Measurements from ENCODE around the gene SOHLH1. TPM values are rescaled to one million over a fixed set of nuclear protein-coding genes. Genes with fewer than 3 reads are reported as not detected.

SOHLH1 gene
- total and polyA plus RNA-seq, 2 of the 4 experiments (the other 2 are of a cell fraction): not detected

GRCh38 chr9:135648494-135649410 lies 50.5 kb downstream of the SOHLH1 start:
- TF ChIP-seq CHD1 (IDR thresholded peaks at IDR 0.05; ENCODE audit: low read depth, low read length) (no peak), RAD21 (IDR thresholded peaks at IDR 0.05; ENCODE audit: low read length) (no peak), MXI1 (IDR thresholded peaks at IDR 0.05; ENCODE audit: borderline replicate concordance, low read depth, low read length) (no peak), USF2 (IDR thresholded peaks at IDR 0.05; ENCODE audit: low read depth, low read length) (no peak), CEBPB (IDR thresholded peaks at IDR 0.05; ENCODE audit: low read depth, low read length) (no peak), FOS (IDR thresholded peaks at IDR 0.05; ENCODE audit: low read depth, low read length) (no peak), MAFK (IDR thresholded peaks at IDR 0.05; ENCODE audit: low read depth, low read length) (no peak), RFX5 (IDR thresholded peaks at IDR 0.05; ENCODE audit: low read depth, low read length) (no peak), BHLHE40 (IDR thresholded peaks at IDR 0.05; ENCODE audit: low read depth, low read length) (no peak), SMC3 (IDR thresholded peaks at IDR 0.05; ENCODE audit: low read depth, low read length) (no peak), NFE2L2 (IDR thresholded peaks at IDR 0.05; ENCODE audit: low read depth, low read length) (no peak), RCOR1 (IDR thresholded peaks at IDR 0.05; ENCODE audit: insufficient replicate concordance, low read length) (no peak), POLR2A (IDR thresholded peaks at IDR 0.05; ENCODE audit: low read depth, low read length) (no peak)
- TF ChIP-seq, protein P1, sequence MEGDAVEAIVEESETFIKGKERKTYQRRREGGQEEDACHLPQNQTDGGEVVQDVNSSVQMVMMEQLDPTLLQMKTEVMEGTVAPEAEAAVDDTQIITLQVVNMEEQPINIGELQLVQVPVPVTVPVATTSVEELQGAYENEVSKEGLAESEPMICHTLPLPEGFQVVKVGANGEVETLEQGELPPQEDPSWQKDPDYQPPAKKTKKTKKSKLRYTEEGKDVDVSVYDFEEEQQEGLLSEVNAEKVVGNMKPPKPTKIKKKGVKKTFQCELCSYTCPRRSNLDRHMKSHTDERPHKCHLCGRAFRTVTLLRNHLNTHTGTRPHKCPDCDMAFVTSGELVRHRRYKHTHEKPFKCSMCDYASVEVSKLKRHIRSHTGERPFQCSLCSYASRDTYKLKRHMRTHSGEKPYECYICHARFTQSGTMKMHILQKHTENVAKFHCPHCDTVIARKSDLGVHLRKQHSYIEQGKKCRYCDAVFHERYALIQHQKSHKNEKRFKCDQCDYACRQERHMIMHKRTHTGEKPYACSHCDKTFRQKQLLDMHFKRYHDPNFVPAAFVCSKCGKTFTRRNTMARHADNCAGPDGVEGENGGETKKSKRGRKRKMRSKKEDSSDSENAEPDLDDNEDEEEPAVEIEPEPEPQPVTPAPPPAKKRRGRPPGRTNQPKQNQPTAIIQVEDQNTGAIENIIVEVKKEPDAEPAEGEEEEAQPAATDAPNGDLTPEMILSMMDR (conservative IDR thresholded peaks at IDR 0.05; ENCODE audit: low read depth, low read length): no peak
- TF ChIP-seq, protein P2, sequence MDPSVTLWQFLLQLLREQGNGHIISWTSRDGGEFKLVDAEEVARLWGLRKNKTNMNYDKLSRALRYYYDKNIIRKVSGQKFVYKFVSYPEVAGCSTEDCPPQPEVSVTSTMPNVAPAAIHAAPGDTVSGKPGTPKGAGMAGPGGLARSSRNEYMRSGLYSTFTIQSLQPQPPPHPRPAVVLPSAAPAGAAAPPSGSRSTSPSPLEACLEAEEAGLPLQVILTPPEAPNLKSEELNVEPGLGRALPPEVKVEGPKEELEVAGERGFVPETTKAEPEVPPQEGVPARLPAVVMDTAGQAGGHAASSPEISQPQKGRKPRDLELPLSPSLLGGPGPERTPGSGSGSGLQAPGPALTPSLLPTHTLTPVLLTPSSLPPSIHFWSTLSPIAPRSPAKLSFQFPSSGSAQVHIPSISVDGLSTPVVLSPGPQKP (IDR thresholded peaks at IDR 0.05; ENCODE audit: borderline replicate concordance, low read depth, low read length): no peak
- WGBS, 2 experiments (ENCODE audit: extremely low coverage in 2 of 2, insufficient read length in 1 of 2): 70% methylated on average over 2 of the region's 10 CpGs; no CpG with 5 or more reads in 1 of the 2 experiments
- H3K4me1 ChIP-seq (ENCODE audit: control insufficient read depth, insufficient read depth, low read length): no peaks in the 10 kb centered on the region
- no peak overlapping the region for H3K27ac ChIP-seq (ENCODE audit: insufficient read depth, low read length)
- in situ Hi-C loops (cut with MboI; ENCODE audit: low sequenced_read_pairs) (no loop called here), intact Hi-C loops (cut with micrococcal nuclease) (no loop called here), dilution Hi-C loops (cut with HindIII; ENCODE audit: low sequenced_read_pairs, unreplicated experiment) (no loop called here)
- H3K79me1 ChIP-seq (ENCODE audit: low read depth in 1 of 2, low read length in 2 of 2): no peaks in the 10 kb centered on the region
- no peak overlapping the region for H3K4ac ChIP-seq (ENCODE audit: low read depth, low read length)
- no peak for DNase-seq
- H4K5ac ChIP-seq (ENCODE audit: low read depth, low read length): no peak overlapping the region
- no peak overlapping the region for H2AK5ac ChIP-seq (ENCODE audit: low read depth, low read length)
- H3K36me3 ChIP-seq (ENCODE audit: control insufficient read depth, insufficient read depth, low read length): no peaks in the 10 kb centered on the region
- no peak overlapping the region for H3K18ac ChIP-seq (ENCODE audit: low read depth, low read length)
- ChIA-PET POLR2A (ENCODE audit: unreplicated experiment) (no interaction called here), CTCF (no interaction called here)
- H2BK120ac ChIP-seq (ENCODE audit: low read depth, low read length): no peak overlapping the region
- no peak overlapping the region for H4K8ac ChIP-seq (ENCODE audit: low read depth in 2 of 2, low read length in 2 of 2)
- H3K9me1 ChIP-seq (ENCODE audit: insufficient read depth, low read length): no peaks in the 10 kb centered on the region
- no peak overlapping the region for H3K14ac ChIP-seq (replicated peaks; ENCODE audit: low read depth, low read length)
- no peak overlapping the region for H2AK9ac ChIP-seq (replicated peaks; ENCODE audit: low read depth, low read length, poor library complexity)
- no peak overlapping the region for H3K9ac ChIP-seq (ENCODE audit: low read depth, low read length)
- H3K56ac ChIP-seq (ENCODE audit: extremely low read depth, insufficient read depth, low read length): no peak overlapping the region
- no peak for ATAC-seq (ENCODE audit: low read depth)
- no peak overlapping the region for H2BK15ac ChIP-seq (ENCODE audit: low read depth, low read length)
- H3K27me3 ChIP-seq (ENCODE audit: control insufficient read depth, insufficient read depth, low read length): no peaks in the 10 kb centered on the region
- no TSS peak for BruUV-seq (replicated peaks)
- no peak overlapping the region for H3K23ac ChIP-seq (ENCODE audit: low read depth, low read length)
- H2AFZ ChIP-seq (replicated peaks; ENCODE audit: low read length, poor library complexity): no peak overlapping the region
- H3K4me2 ChIP-seq (ENCODE audit: low read depth, low read length): no peak overlapping the region
- H4K20me1 ChIP-seq (ENCODE audit: insufficient read depth, low read length): no peaks in the 10 kb centered on the region
- peaks cover 25% of the 10 kb centered on the region for H3K9me3 ChIP-seq (ENCODE audit: control insufficient read depth, insufficient read depth, low read length)
- no peak overlapping the region for H2BK5ac ChIP-seq (ENCODE audit: low read depth, low read length, poor library complexity, severe bottlenecking)
- H4K91ac ChIP-seq (ENCODE audit: insufficient read depth, low read depth, low read length): no peak overlapping the region
- no peak overlapping the region for H2BK20ac ChIP-seq (ENCODE audit: low read depth, low read length)
- H3K4me3 ChIP-seq (ENCODE audit: insufficient read depth, low read depth, low read length): no peak overlapping the region
